ENCODE data around the gene RAD51B. TPM values are rescaled to one million over a fixed set of nuclear protein-coding genes. Genes with fewer than 3 reads are reported as not detected.

Gene RAD51B
- total RNA-seq, 3 donors from 2014 or later = 10.6 to 77.6 (median 33.8) TPM

GRCh38 chr14:68450391-68451120, 631.0 kb downstream of the RAD51B start:
- H3K4me1 ChIP-seq = no peaks in the 10 kb centered on the region
- DNase-seq (ENCODE audit: low spot score in 2 of 2) = no peak

GRCh38 chr14:68451696-68452373, 632.3 kb downstream of the RAD51B start:
- Histone ChIP-seq H3K4me1 (no peaks in the 10 kb centered on the region), H3K9me3 (peaks cover 0 to 10% of the 10 kb centered on the region in 2 donors), H3K27ac (peak overlapping the region; percentile 20 to 64), H3K4me3 (no peak overlapping the region), H3K27me3 (no peaks in the 10 kb centered on the region), H3K36me3 (no peaks in the 10 kb centered on the region)
- DNase-seq (ENCODE audit: low spot score in 2 of 2) = no peak
- TF ChIP-seq POLR2AphosphoS5 (IDR thresholded peaks at IDR 0.05) (peak in 1 of 3 donors; percentile 40), POLR2A (IDR thresholded peaks at IDR 0.05) (no peak), CTCF (IDR thresholded peaks at IDR 0.05) (no peak)
- intact Hi-C loops (cut with DNase I; ENCODE audit: low total_unique reads) = no loop called here

More at GRCh38 chr14:68450391-68451120, 631.0 kb downstream of the RAD51B start:
- no peaks in the 10 kb centered on the region for H3K36me3 ChIP-seq
- H3K4me3 ChIP-seq = no peak overlapping the region
- TF ChIP-seq POLR2AphosphoS5 (IDR thresholded peaks at IDR 0.05) (no peak), POLR2A (IDR thresholded peaks at IDR 0.05) (no peak), CTCF (IDR thresholded peaks at IDR 0.05) (no peak)
- peak overlapping the region; percentile 15 to 64 for H3K27ac ChIP-seq
- no peaks in the 10 kb centered on the region for H3K27me3 ChIP-seq
- intact Hi-C loops (cut with DNase I; ENCODE audit: low total_unique reads) = no loop called here
- H3K9me3 ChIP-seq = peaks cover 0 to 10% of the 10 kb centered on the region in 2 donors

GRCh38 chr14:68458253-68458652, 638.7 kb downstream of the RAD51B start:
- TF ChIP-seq POLR2A (IDR thresholded peaks at IDR 0.05) (no peak), CTCF (IDR thresholded peaks at IDR 0.05) (no peak), POLR2AphosphoS5 (IDR thresholded peaks at IDR 0.05) (no peak)
- Histone ChIP-seq H3K36me3 (no peaks in the 10 kb centered on the region), H3K4me1 (peaks cover 0 to 22% of the 10 kb centered on the region in 2 donors), H3K9me3 (peaks cover 0 to 10% of the 10 kb centered on the region in 2 donors), H3K4me3 (no peak overlapping the region), H3K27me3 (no peaks in the 10 kb centered on the region), H3K27ac (peak overlapping the region in 1 of 2 donors; percentile 84)
- no peak for DNase-seq (ENCODE audit: low spot score in 2 of 2)
- intact Hi-C loops (cut with DNase I; ENCODE audit: low total_unique reads) = no loop called here

- Histone ChIP-seq H3K27me3 (no peaks in the 10 kb centered on the region), H3K4me3 (peak overlapping the region in 1 of 3 donors; percentile 3), H3K36me3 (no peaks in the 10 kb centered on the region), H3K4me1 (peaks cover 0 to 22% of the 10 kb centered on the region in 2 donors), H3K27ac (peak overlapping the region; percentile 84), H3K9me3 (peaks cover 0 to 10% of the 10 kb centered on the region in 2 donors)
- peak in 2 of 3 donors; percentile 31 to 65 for TF ChIP-seq POLR2AphosphoS5 (IDR thresholded peaks at IDR 0.05)
- TF ChIP-seq POLR2A (IDR thresholded peaks at IDR 0.05) = no peak
- DNase-seq (ENCODE audit: low spot score in 2 of 2) = peak; percentile 61 to 74
- intact Hi-C loops (cut with DNase I; ENCODE audit: low total_unique reads) = no loop called here
Measured at GRCh38 chr14:68458840-68459469, 639.4 kb downstream of the RAD51B start.

GRCh38 chr14:68459480-68460136, 640.0 kb downstream of the RAD51B start:
- peak overlapping the region; percentile 84 for H3K27ac ChIP-seq
- no peak overlapping the region for H3K4me3 ChIP-seq
- peaks cover 0 to 24% of the 10 kb centered on the region in 2 donors for H3K4me1 ChIP-seq
- DNase-seq (ENCODE audit: low spot score in 2 of 2) = no peak
- TF ChIP-seq CTCF (IDR thresholded peaks at IDR 0.05) = no peak
- no peak for TF ChIP-seq POLR2AphosphoS5 (IDR thresholded peaks at IDR 0.05)
- TF ChIP-seq POLR2A (IDR thresholded peaks at IDR 0.05) = no peak
- no peaks in the 10 kb centered on the region for H3K36me3 ChIP-seq
- no peaks in the 10 kb centered on the region for H3K27me3 ChIP-seq
- H3K9me3 ChIP-seq = peaks cover 0 to 8% of the 10 kb centered on the region in 2 donors
- intact Hi-C loops (cut with DNase I; ENCODE audit: low total_unique reads) = no loop called here
